ENCODE measurements around the gene DGKQ.
"Not testable (repeated sequence)": the region's sequence is repeated elsewhere in the genome, so short reads cannot be mapped to it uniquely, and the experiment has no call there.

Gene DGKQ

DNA sequence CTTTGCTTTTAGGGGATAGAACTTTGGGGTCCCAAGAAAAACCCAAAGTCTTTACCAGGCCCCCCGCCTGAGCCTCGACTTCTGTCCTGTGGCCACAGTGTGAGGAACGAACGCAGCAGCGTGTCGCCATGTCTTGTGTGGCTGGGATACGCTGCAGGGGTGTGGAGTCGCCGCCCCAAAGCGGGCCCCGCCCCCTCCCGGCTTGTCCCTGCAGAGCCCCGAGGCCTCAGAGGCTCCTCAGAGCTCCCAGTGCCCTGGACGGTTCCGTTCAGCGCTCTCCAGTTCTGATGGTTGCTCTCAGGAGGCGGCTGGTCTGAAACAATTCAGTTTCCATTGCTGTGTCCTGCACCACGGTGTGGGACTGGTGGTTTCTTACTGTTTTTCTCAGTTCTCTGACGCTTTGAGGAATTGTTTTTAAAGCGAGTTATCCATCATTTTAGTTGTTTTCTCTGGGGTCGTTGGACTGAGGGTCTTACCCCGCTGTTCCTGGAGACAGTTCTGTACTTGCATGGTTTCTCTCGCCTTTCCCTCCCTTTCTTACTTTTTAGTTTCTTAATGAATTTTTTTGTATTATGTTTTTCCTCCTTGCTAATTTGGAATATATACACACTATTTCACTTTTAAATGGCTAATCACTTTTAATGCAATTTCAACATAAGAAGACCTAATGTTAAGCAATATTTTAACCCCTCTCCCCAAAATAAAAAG, 11.9 kb upstream of the DGKQ start:
- no peak for DNase-seq (ENCODE audit: extremely low read depth, low read depth)

DNA sequence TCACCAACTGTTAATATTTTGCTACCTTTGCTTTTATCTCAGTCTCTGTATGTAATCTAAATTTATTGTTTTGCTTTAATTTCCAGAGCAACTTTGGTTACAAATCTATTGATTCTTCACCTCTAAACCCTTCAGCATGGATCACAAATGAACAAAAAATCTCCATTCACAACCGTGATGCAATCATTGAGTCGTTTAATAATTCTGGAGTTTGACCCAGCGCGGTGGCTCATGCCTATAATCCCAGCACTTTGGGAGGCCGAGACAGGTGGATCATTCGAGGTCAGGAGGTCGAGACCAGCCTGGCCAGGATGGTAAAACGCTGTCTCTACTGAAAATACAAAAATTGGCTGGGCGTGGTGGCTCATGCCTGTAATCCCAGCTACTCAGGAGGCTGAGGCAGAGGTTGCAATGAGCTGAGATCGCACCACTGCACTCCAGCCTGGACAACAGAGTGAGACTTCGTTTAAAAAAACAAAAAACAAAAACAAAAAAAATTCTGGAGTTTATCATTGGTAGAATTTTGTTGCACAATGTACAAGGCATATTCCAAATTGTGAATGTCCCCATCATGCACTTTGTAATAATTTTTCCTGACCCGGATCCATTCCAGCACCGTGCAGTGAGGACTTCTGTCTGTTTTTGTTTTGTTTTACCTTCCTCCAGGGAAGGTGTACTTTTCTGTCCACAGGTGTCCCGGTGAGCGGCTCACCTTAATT, 11.1 kb upstream of the DGKQ start:
- TF ChIP-seq, protein P1, sequence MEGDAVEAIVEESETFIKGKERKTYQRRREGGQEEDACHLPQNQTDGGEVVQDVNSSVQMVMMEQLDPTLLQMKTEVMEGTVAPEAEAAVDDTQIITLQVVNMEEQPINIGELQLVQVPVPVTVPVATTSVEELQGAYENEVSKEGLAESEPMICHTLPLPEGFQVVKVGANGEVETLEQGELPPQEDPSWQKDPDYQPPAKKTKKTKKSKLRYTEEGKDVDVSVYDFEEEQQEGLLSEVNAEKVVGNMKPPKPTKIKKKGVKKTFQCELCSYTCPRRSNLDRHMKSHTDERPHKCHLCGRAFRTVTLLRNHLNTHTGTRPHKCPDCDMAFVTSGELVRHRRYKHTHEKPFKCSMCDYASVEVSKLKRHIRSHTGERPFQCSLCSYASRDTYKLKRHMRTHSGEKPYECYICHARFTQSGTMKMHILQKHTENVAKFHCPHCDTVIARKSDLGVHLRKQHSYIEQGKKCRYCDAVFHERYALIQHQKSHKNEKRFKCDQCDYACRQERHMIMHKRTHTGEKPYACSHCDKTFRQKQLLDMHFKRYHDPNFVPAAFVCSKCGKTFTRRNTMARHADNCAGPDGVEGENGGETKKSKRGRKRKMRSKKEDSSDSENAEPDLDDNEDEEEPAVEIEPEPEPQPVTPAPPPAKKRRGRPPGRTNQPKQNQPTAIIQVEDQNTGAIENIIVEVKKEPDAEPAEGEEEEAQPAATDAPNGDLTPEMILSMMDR (IDR thresholded peaks at IDR 0.05; ENCODE audit: low read depth, low read length): no peak
- DNase-seq (ENCODE audit: extremely low read depth, low read depth): no peak

More for the DNA sequence above, 11.9 kb upstream of the DGKQ start:
- TF ChIP-seq, protein P1 (IDR thresholded peaks at IDR 0.05; ENCODE audit: low read depth, low read length): no peak

DNA sequence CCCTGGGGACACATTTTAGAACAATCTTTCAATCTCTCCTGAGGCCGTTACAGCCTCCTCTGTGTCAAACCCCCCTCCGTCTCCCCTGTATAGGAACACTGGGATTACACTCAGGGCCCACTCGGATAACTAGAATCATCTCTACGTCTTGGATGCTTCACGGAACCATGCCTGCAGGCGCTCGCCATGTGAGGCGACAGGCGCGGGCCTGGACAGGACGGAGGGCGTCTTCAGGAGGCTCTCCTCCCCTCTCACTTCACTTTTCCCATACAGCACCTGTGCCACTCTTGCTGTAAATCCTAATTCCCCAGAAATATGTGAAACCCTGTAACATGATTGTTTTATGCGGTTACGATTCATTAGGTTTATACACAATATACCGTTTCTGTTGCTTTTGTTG, 9.4 kb upstream of the DGKQ start:
- TF ChIP-seq, protein P1 (IDR thresholded peaks at IDR 0.05; ENCODE audit: low read depth, low read length): no peak
- DNase-seq (ENCODE audit: extremely low read depth, low read depth): no peak

GRCh38 chr4:982291-982690, 8.9 kb upstream of the DGKQ start:
- TF ChIP-seq, protein P1 (IDR thresholded peaks at IDR 0.05; ENCODE audit: low read depth, low read length): no peak
- no peak for DNase-seq (ENCODE audit: extremely low read depth, low read depth)

GRCh38 chr4:978957-979701, 5.8 kb upstream of the DGKQ start:
- DNase-seq (ENCODE audit: extremely low read depth, low read depth): no peak
- TF ChIP-seq, protein P1 (IDR thresholded peaks at IDR 0.05; ENCODE audit: low read depth, low read length): no peak

- DNase-seq (ENCODE audit: extremely low read depth, low read depth): not testable (repeated sequence)
Observed at GRCh38 chr4:976016-976415, 2.6 kb upstream of the DGKQ start.

DNA sequence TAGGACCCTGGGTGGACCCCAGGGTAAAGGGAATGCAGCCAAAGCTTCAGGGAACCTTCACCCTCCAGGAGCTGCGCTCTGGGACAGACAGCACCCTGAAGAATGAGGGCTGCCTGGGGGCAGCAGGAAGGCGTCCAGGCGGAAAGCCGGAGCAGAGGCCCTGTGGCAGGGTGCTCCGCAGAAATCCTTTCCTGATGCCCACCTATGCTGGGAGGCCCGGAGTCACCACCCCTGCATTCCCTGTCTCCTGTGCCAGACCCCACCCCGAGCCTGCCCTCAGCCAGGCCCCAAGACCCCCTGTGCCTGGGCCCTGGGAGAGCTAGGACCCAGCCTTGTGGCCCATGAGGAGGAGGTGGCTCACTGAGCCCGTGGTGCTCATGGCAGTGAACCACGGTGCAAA, 1.3 kb upstream of the DGKQ start:
- no peak for DNase-seq (ENCODE audit: extremely low read depth, low read depth)
- TF ChIP-seq, protein P1 (IDR thresholded peaks at IDR 0.05; ENCODE audit: low read depth, low read length): no peak

Data from AG09319 (cell line).